HepG2 (cell line): ENCODE results near the gene GPR62. TPM values are rescaled to one million over a fixed set of nuclear protein-coding genes. Genes with fewer than 3 reads are reported as not detected.

ENCODE experiments used
- CREM ChIP-seq, 2 experiments: sonication (generic) in 1 of 2; formaldehyde crosslinking in 1 of 2; IDR thresholded peaks; 2 replicates each; pipeline versions ENCODE4 v1.4.0 to v1.6.1; 2016 to 2020; ENCODE audit warnings: antibody characterized with exemption in 1 of 2, mild to moderate bottlenecking in 1 of 2, missing genetic modification reagents in 1 of 2
- DMAP1 ChIP-seq: IDR thresholded peaks from 2 replicates; pipeline ENCODE4 v1.6.1; 2016
- FIP1L1 ChIP-seq: fragments of 200-400 bp; formaldehyde crosslinking; IDR thresholded peaks from 2 replicates; pipeline ENCODE4 v1.6.1; 2018; ENCODE audit warnings: low read depth, mild to moderate bottlenecking, low read length, moderate library complexity, borderline replicate concordance; ENCODE audit not compliant: insufficient read depth
- FOXO1 ChIP-seq: sonication (generic); formaldehyde crosslinking; IDR thresholded peaks from 2 replicates; pipeline ENCODE4 v1.4.0; 2020; ENCODE audit warnings: missing genetic modification reagents
- IKZF1 ChIP-seq: fragments of 450-650 bp; IDR thresholded peaks from 2 replicates; pipeline ENCODE4 v1.7.1; 2016
- NCOA1 ChIP-seq: sonication (generic); formaldehyde crosslinking; IDR thresholded peaks from 2 replicates; pipeline ENCODE4 v1.9.0; 2021; ENCODE audit warnings: missing genetic modification reagents
- POLR2G ChIP-seq: fragments of 200-400 bp; formaldehyde crosslinking; IDR thresholded peaks from 2 replicates; pipeline ENCODE4 v1.6.1; 2018; ENCODE audit warnings: mild to moderate bottlenecking, low read depth, low read length, moderate library complexity
- RARA ChIP-seq: IDR thresholded peaks from 2 replicates; pipeline ENCODE4 v1.6.1; 2016; ENCODE audit warnings: missing genetic modification reagents, missing compliant biosample characterization
- SIX1 ChIP-seq: sonication (generic); formaldehyde crosslinking; IDR thresholded peaks from 2 replicates; pipeline ENCODE4 v1.4.0; 2020; ENCODE audit warnings: missing genetic modification reagents, borderline replicate concordance
- SSRP1 ChIP-seq: IDR thresholded peaks from 2 replicates; pipeline ENCODE4 v1.6.1; 2016; ENCODE audit warnings: control low read depth
- ZBTB3 ChIP-seq: sonication (generic); formaldehyde crosslinking; IDR thresholded peaks from 2 replicates; pipeline ENCODE4 v1.4.0; 2020; ENCODE audit warnings: low read depth, mild to moderate bottlenecking, moderate library complexity, missing genetic modification reagents, borderline replicate concordance
- ZNF124 ChIP-seq: sonication (generic); formaldehyde crosslinking; IDR thresholded peaks from 2 replicates; pipeline ENCODE4 v1.4.0; 2020; ENCODE audit warnings: missing genetic modification reagents
- ZNF761 ChIP-seq: sonication (generic); formaldehyde crosslinking; conservative IDR thresholded peaks from 2 replicates; pipeline ENCODE4 v1.4.0; 2020; ENCODE audit warnings: mild to moderate bottlenecking, missing genetic modification reagents
- ZNF768 ChIP-seq: sonication (generic); formaldehyde crosslinking; IDR thresholded peaks from 2 replicates; pipeline ENCODE4 v1.4.0; 2020; ENCODE audit warnings: missing genetic modification reagents
- ZNF891 ChIP-seq: sonication (generic); formaldehyde crosslinking; IDR thresholded peaks from 2 replicates; pipeline ENCODE4 v1.5.0; 2020; ENCODE audit warnings: mild to moderate bottlenecking, missing genetic modification reagents
- polyA plus RNA-seq, 8 experiments: library from polyadenylated mRNA; depleted of rRNA in 3 of 8; stranded (reverse) in 7 of 8; unstranded in 1 of 8; fragments of >200 nt; fragmentation: Illumina TruSeq in 4 of 8; extraction: Trizol in 4 of 8; gene quantifications; 2 replicates each; pipeline versions ENCODE4 v1.2.1 to v1.2.3, GENCODE V29; 2011 to 2016; ENCODE audit warnings: low read depth in 4 of 8, missing spikeins in 1 of 8, mixed read lengths in 1 of 8; ENCODE audit not compliant: insufficient read depth in 1 of 8
- total RNA-seq, 5 experiments: library from RNA; depleted of rRNA; stranded (reverse); fragments of >200 nt; fragmentation: Illumina TruSeq; extraction: Trizol; gene quantifications; 2 replicates each; pipeline ENCODE4 v1.2.3, GENCODE V29; 2016; ENCODE audit warnings: low read depth in 1 of 5
- TF ChIP-seq, protein P1 (sequence below): sonication (generic); formaldehyde crosslinking; IDR thresholded peaks from 2 replicates; pipeline ENCODE4 v1.4.0; 2020; ENCODE audit warnings: missing genetic modification reagents
- TF ChIP-seq, protein P2 (sequence below), 2 experiments: sonication (generic) in 1 of 2; formaldehyde crosslinking in 1 of 2; IDR thresholded peaks; 2 replicates each; pipeline versions ENCODE4 v1.4.0 to v1.6.1; 2018 to 2020; ENCODE audit warnings: missing genetic modification reagents in 2 of 2, borderline replicate concordance in 1 of 2, low read depth in 1 of 2, mild to moderate bottlenecking in 1 of 2, missing biosample characterization in 1 of 2
- TF ChIP-seq, protein P3 (sequence below): sonication (generic); formaldehyde crosslinking; conservative IDR thresholded peaks from 2 replicates; pipeline ENCODE4 v1.4.0; 2020; ENCODE audit warnings: mild to moderate bottlenecking, missing genetic modification reagents, moderate library complexity
- TF ChIP-seq, protein P4 (sequence below): sonication (generic); formaldehyde crosslinking; IDR thresholded peaks from 2 replicates; pipeline ENCODE4 v1.5.1; 2020; ENCODE audit warnings: mild to moderate bottlenecking, missing genetic modification reagents, moderate library complexity

The GPR62 gene
- total and polyA plus RNA-seq, 2 of the 13 experiments (the other 11 are each of a cell fraction or from before 2014, with no cell fraction given), result not detected

DNA sequence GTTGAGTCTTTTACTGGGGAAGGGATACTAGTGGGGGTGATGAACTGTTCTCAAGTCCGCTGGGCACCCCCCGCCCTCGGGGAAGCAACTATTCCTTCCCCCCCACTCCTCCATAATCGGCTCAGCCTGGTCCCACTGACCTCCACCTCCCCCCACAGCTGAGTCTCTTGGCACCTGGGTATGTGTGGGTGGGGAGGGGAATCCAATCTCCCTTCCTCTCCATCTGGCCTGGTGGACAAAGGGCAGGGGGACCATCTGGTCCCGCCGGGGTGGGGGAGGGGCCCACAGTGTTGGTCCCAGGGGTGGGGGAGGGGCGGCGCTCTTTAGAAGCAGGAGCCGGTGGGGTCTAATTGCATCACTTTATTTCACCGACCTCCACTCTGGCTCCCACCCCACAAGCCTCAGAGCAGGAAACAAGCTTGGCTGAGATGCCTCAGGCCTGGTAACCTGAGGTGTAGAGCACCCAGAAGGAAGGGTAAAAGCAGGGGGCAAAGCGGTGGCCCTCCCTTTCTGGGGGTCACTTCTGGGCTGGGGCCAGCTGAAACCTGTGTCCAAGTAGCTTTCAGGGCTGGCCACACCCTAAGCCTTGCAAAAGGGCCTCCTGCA, 13.1 kb downstream of the GPR62 start (continued):
- TF ChIP-seq, protein P1, sequence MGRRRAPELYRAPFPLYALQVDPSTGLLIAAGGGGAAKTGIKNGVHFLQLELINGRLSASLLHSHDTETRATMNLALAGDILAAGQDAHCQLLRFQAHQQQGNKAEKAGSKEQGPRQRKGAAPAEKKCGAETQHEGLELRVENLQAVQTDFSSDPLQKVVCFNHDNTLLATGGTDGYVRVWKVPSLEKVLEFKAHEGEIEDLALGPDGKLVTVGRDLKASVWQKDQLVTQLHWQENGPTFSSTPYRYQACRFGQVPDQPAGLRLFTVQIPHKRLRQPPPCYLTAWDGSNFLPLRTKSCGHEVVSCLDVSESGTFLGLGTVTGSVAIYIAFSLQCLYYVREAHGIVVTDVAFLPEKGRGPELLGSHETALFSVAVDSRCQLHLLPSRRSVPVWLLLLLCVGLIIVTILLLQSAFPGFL, result no peak
- TF ChIP-seq ZBTB3 (CRISPR knock-in tag), result 0 out of 2 replicates have a peak, but pooled peaks have one; percentile 36
- no peak for TF ChIP-seq ZNF768 (CRISPR knock-in tag)
- TF ChIP-seq, protein P2, sequence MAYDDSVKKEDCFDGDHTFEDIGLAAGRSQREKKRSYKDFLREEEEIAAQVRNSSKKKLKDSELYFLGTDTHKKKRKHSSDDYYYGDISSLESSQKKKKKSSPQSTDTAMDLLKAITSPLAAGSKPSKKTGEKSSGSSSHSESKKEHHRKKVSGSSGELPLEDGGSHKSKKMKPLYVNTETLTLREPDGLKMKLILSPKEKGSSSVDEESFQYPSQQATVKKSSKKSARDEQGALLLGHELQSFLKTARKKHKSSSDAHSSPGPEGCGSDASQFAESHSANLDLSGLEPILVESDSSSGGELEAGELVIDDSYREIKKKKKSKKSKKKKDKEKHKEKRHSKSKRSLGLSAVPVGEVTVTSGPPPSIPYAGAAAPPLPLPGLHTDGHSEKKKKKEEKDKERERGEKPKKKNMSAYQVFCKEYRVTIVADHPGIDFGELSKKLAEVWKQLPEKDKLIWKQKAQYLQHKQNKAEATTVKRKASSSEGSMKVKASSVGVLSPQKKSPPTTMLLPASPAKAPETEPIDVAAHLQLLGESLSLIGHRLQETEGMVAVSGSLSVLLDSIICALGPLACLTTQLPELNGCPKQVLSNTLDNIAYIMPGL (CRISPR knock-in tag; IDR thresholded peaks at IDR 0.05; ENCODE audit: borderline replicate concordance in 1 of 2, low read depth in 1 of 2), result peak in 1 of 2 experiments; percentile 58; a peak in 1 of 4 replicates
- no peak for TF ChIP-seq FIP1L1
- TF ChIP-seq SIX1, result no peak
- TF ChIP-seq, protein P3, sequence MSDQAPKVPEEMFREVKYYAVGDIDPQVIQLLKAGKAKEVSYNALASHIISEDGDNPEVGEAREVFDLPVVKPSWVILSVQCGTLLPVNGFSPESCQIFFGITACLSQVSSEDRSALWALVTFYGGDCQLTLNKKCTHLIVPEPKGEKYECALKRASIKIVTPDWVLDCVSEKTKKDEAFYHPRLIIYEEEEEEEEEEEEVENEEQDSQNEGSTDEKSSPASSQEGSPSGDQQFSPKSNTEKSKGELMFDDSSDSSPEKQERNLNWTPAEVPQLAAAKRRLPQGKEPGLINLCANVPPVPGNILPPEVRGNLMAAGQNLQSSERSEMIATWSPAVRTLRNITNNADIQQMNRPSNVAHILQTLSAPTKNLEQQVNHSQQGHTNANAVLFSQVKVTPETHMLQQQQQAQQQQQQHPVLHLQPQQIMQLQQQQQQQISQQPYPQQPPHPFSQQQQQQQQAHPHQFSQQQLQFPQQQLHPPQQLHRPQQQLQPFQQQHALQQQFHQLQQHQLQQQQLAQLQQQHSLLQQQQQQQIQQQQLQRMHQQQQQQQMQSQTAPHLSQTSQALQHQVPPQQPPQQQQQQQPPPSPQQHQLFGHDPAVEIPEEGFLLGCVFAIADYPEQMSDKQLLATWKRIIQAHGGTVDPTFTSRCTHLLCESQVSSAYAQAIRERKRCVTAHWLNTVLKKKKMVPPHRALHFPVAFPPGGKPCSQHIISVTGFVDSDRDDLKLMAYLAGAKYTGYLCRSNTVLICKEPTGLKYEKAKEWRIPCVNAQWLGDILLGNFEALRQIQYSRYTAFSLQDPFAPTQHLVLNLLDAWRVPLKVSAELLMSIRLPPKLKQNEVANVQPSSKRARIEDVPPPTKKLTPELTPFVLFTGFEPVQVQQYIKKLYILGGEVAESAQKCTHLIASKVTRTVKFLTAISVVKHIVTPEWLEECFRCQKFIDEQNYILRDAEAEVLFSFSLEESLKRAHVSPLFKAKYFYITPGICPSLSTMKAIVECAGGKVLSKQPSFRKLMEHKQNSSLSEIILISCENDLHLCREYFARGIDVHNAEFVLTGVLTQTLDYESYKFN, result peak; percentile 75
- TF ChIP-seq DMAP1 (CRISPR knock-in tag), result 0 out of 2 replicates have a peak, but pooled peaks have one; percentile 15
- TF ChIP-seq RARA (CRISPR knock-in tag), result no peak
- no peak for TF ChIP-seq IKZF1
- TF ChIP-seq ZNF891 (CRISPR knock-in tag), result 0 out of 2 replicates have a peak, but pooled peaks have one; percentile 11
- TF ChIP-seq, protein P4, sequence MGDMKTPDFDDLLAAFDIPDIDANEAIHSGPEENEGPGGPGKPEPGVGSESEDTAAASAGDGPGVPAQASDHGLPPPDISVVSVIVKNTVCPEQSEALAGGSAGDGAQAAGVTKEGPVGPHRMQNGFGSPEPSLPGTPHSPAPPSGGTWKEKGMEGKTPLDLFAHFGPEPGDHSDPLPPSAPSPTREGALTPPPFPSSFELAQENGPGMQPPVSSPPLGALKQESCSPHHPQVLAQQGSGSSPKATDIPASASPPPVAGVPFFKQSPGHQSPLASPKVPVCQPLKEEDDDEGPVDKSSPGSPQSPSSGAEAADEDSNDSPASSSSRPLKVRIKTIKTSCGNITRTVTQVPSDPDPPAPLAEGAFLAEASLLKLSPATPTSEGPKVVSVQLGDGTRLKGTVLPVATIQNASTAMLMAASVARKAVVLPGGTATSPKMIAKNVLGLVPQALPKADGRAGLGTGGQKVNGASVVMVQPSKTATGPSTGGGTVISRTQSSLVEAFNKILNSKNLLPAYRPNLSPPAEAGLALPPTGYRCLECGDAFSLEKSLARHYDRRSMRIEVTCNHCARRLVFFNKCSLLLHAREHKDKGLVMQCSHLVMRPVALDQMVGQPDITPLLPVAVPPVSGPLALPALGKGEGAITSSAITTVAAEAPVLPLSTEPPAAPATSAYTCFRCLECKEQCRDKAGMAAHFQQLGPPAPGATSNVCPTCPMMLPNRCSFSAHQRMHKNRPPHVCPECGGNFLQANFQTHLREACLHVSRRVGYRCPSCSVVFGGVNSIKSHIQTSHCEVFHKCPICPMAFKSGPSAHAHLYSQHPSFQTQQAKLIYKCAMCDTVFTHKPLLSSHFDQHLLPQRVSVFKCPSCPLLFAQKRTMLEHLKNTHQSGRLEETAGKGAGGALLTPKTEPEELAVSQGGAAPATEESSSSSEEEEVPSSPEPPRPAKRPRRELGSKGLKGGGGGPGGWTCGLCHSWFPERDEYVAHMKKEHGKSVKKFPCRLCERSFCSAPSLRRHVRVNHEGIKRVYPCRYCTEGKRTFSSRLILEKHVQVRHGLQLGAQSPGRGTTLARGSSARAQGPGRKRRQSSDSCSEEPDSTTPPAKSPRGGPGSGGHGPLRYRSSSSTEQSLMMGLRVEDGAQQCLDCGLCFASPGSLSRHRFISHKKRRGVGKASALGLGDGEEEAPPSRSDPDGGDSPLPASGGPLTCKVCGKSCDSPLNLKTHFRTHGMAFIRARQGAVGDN, result 0 out of 2 replicates have a peak, but pooled peaks have one; percentile 36
- 0 out of 2 replicates have a peak, but pooled peaks have one; percentile 6 for TF ChIP-seq ZNF124 (CRISPR knock-in tag)
- TF ChIP-seq POLR2G, result peak; percentile 47
- peak; percentile 56; the same call in 1 of the 2 replicates for TF ChIP-seq ZNF761 (CRISPR knock-in tag)
- no peak for TF ChIP-seq CREM (IDR thresholded peaks at IDR 0.05)
- no peak for TF ChIP-seq CREM (CRISPR knock-in tag; IDR thresholded peaks at IDR 0.05)
- peak; percentile 76 for TF ChIP-seq SSRP1
- no peak for TF ChIP-seq NCOA1 (CRISPR knock-in tag)
- no peak for TF ChIP-seq FOXO1 (CRISPR knock-in tag)
